K562 (cell line): ENCODE measurements around the gene TLN1. TPM values are rescaled to one million over a fixed set of nuclear protein-coding genes. Genes with fewer than 3 reads are reported as not detected.

Source experiments
- ATAC-seq: fragments of 200-7000 bp; cut with Tn5 transposase; 3 replicates; pipeline ENCODE4 v1.9.1; 2020; ENCODE audit warnings: moderate library complexity
- BruUV-seq: library from RNA; stranded (reverse); fragments of 400-500 nt; replicated peaks from 2 replicates; lab custom pipeline; 2021; lab: Mats Ljungman, UMichigan
- CTCF ChIA-PET: fragments of 300-600 bp; formaldehyde crosslinking; extraction: SDS; loops from one replicate; lab custom pipeline; 2021; ENCODE audit warnings: low intra/inter-chr PET ratio; lab: Yijun Ruan, JAX
- POLR2A ChIA-PET: fragments of 300-600, 350-650 bp; sonication (Branson Sonifier 250); formaldehyde crosslinking; extraction: SDS; loops from one replicate; lab custom pipeline; 2021; ENCODE audit warnings: antibody characterized with exemption, inconsistent platforms; lab: Yijun Ruan, JAX
- DNase-seq, 4 experiments: peaks; one replicate each; pipeline versions ENCODE4 v3.0.0 to v3.0.0-alpha.2; 2011 to 2018; ENCODE audit warnings: low spot score in 3 of 4, mixed read lengths in 3 of 4; ENCODE audit errors: extremely low read depth in 1 of 4
- FAIRE-seq: peaks from 2 replicates; lab custom pipeline; 2011; peaks lifted over from hg19 to GRCh38; lab: Jason Lieb, UNC
- H2AFZ ChIP-seq: 2 replicates; pipeline ENCODE4 v1.6.0; 2011; ENCODE audit warnings: low read depth, low read length, control low read depth, inconsistent platforms
- H3K27ac ChIP-seq: fragments of 200-600 bp; 3 replicates; pipeline ENCODE4 v1.8.0; 2011; ENCODE audit warnings: low read depth, mild to moderate bottlenecking, control low read depth, inconsistent platforms, low read length, moderate library complexity, mixed read lengths; ENCODE audit errors: extremely low read depth
- H3K27me3 ChIP-seq, 2 experiments: fragments of 300-600 bp in 1 of 2; 2 replicates in 1 of 2; 3 replicates in 1 of 2; pipeline versions ENCODE4 v1.6.0 to v1.8.0; 2011; ENCODE audit warnings: inconsistent platforms in 2 of 2, low read length in 2 of 2, mild to moderate bottlenecking in 1 of 2, mixed read lengths in 1 of 2, moderate library complexity in 1 of 2; ENCODE audit not compliant: control insufficient read depth in 2 of 2, insufficient read depth in 2 of 2
- H3K36me3 ChIP-seq: fragments of 300-600 bp; 3 replicates; pipeline ENCODE4 v1.8.0; 2011; ENCODE audit warnings: mild to moderate bottlenecking, low read length, inconsistent platforms; ENCODE audit not compliant: control insufficient read depth, insufficient read depth
- H3K4me1 ChIP-seq, 2 experiments: fragments of 200-600 bp in 1 of 2; replicated peaks in 1 of 2; 2 replicates in 1 of 2; 3 replicates in 1 of 2; pipeline versions ENCODE4 v1.5.1 to v1.8.0; 2011; ENCODE audit warnings: inconsistent platforms in 2 of 2, low read length in 2 of 2, mild to moderate bottlenecking in 1 of 2, mixed read lengths in 1 of 2, moderate library complexity in 1 of 2; ENCODE audit not compliant: control insufficient read depth in 2 of 2, insufficient read depth in 2 of 2
- H3K4me2 ChIP-seq: 2 replicates; pipeline ENCODE4 v1.6.1; 2011; ENCODE audit warnings: low read length, control low read depth, inconsistent platforms, mixed read lengths; ENCODE audit not compliant: insufficient read depth
- H3K4me3 ChIP-seq: fragments of 200-600 bp; sonication (generic), shearing (Covaris generic); 2 replicates; pipeline ENCODE4 v1.5.1; 2016; ENCODE audit warnings: control low read depth, inconsistent platforms
- H3K79me2 ChIP-seq: fragments of 200-600 bp; 3 replicates; pipeline ENCODE4 v1.8.0; 2011; ENCODE audit warnings: low read length, inconsistent platforms; ENCODE audit not compliant: control insufficient read depth, insufficient read depth
- H3K9ac ChIP-seq, 2 experiments: 2 replicates each; pipeline versions ENCODE4 v1.6.0 to v1.6.1; 2011; ENCODE audit warnings: low read depth in 2 of 2, low read length in 2 of 2, control low read depth in 1 of 2, inconsistent platforms in 1 of 2, mild to moderate bottlenecking in 1 of 2, mixed read lengths in 1 of 2; ENCODE audit not compliant: insufficient read depth in 1 of 2
- H3K9me1 ChIP-seq: one replicate; pipeline ENCODE4 v1.6.0; 2011; ENCODE audit warnings: inconsistent platforms, mild to moderate bottlenecking, low read length, moderate library complexity; ENCODE audit not compliant: control insufficient read depth, insufficient read depth
- H3K9me3 ChIP-seq: replicated peaks from 2 replicates; pipeline ENCODE4 v1.5.1; 2011; ENCODE audit warnings: low read depth, low read length, inconsistent platforms; ENCODE audit not compliant: control insufficient read depth, insufficient read depth
- H4K20me1 ChIP-seq: replicated peaks from 2 replicates; pipeline ENCODE4 v1.6.1; 2011; ENCODE audit warnings: low read length, inconsistent platforms, mixed read lengths; ENCODE audit not compliant: control insufficient read depth, insufficient read depth
- FOXA3 ChIP-seq, 2 experiments: fragments of 450-650 bp in 1 of 2; sonication (generic) in 1 of 2; formaldehyde crosslinking; IDR thresholded peaks in 1 of 2; conservative IDR thresholded peaks in 1 of 2; 2 replicates each; pipeline versions ENCODE4 v1.4.0 to v1.8.0; 2020 to 2022; ENCODE audit warnings: mild to moderate bottlenecking in 2 of 2, missing genetic modification reagents in 1 of 2
- FOXJ2 ChIP-seq: fragments of 200-800 bp; sonication (Bioruptor generic); IDR thresholded peaks from 2 replicates; pipeline ENCODE4 v1.6.1; 2016; ENCODE audit warnings: missing genetic modification characterization, missing compliant biosample characterization
- FOXM1 ChIP-seq, 2 experiments: fragments of 450-650 bp in 1 of 2; sonication (generic) in 1 of 2; formaldehyde crosslinking in 1 of 2; IDR thresholded peaks; 2 replicates each; pipeline versions ENCODE4 v1.6.1 to v1.9.0; 2017 to 2022; ENCODE audit warnings: low read depth in 2 of 2, mild to moderate bottlenecking in 2 of 2, missing genetic modification reagents in 1 of 2, moderate library complexity in 1 of 2
- GABPB1 ChIP-seq: sonication (generic); formaldehyde crosslinking; IDR thresholded peaks from 2 replicates; pipeline ENCODE4 v1.8.0; 2022; ENCODE audit warnings: mild to moderate bottlenecking, missing genetic modification reagents
- GATAD2B ChIP-seq: fragments of 450-650 bp; IDR thresholded peaks from 2 replicates; pipeline ENCODE4 v1.6.1; 2017; ENCODE audit warnings: mild to moderate bottlenecking, borderline replicate concordance
- HDAC1 ChIP-seq, 2 experiments: fragments of 450-650 bp; IDR thresholded peaks; 2 replicates each; pipeline ENCODE4 v1.6.1; 2016 to 2017; ENCODE audit warnings: inconsistent platforms in 1 of 2, mild to moderate bottlenecking in 1 of 2, moderate library complexity in 1 of 2
- HDAC2 ChIP-seq: fragments of 450-650 bp; IDR thresholded peaks from 2 replicates; pipeline ENCODE4 v1.6.1; 2016; ENCODE audit warnings: mild to moderate bottlenecking
- L3MBTL2 ChIP-seq: fragments of 450-650 bp; IDR thresholded peaks from 2 replicates; pipeline ENCODE4 v1.6.1; 2016; ENCODE audit warnings: mild to moderate bottlenecking, moderate library complexity
- MXI1 ChIP-seq: IDR thresholded peaks from 2 replicates; pipeline ENCODE4 v1.6.1; 2011; ENCODE audit warnings: low read depth, mild to moderate bottlenecking, improper control_type of control experiment, low read length
- NBN ChIP-seq: fragments of 450-650 bp; IDR thresholded peaks from 2 replicates; pipeline ENCODE4 v1.6.1; 2016; ENCODE audit warnings: low read depth, mild to moderate bottlenecking
- RFX7 ChIP-seq: fragments of 250-450 bp; sonication (Bioruptor Pico); IDR thresholded peaks from 2 replicates; pipeline ENCODE4 v1.5.1; 2021; ENCODE audit warnings: mild to moderate bottlenecking
- RNF2 ChIP-seq: sonication (generic); IDR thresholded peaks from 2 replicates; pipeline ENCODE4 v1.6.1; 2016
- SMARCE1 ChIP-seq: fragments of 450-650 bp; IDR thresholded peaks from 2 replicates; pipeline ENCODE4 v1.7.1; 2016; ENCODE audit warnings: mild to moderate bottlenecking
- SPI1 ChIP-seq: IDR thresholded peaks from 2 replicates; pipeline ENCODE4 v1.6.1; 2011; ENCODE audit warnings: low read depth, low read length, control low read depth, borderline replicate concordance
- TARDBP ChIP-seq: fragments of 450-650 bp; IDR thresholded peaks from 2 replicates; pipeline ENCODE4 v1.6.1; 2016
- TOE1 ChIP-seq, 2 experiments: fragments of 450-650 bp in 1 of 2; sonication (generic) in 1 of 2; formaldehyde crosslinking in 1 of 2; IDR thresholded peaks; 2 replicates each; pipeline versions ENCODE4 v1.7.1 to v1.8.0; 2016 to 2022; ENCODE audit warnings: borderline replicate concordance in 2 of 2, mild to moderate bottlenecking in 2 of 2, antibody characterized with exemption in 1 of 2, inconsistent platforms in 1 of 2, low read depth in 1 of 2, missing genetic modification reagents in 1 of 2, moderate library complexity in 1 of 2
- TRIM28 ChIP-seq: fragments of 450-650 bp; IDR thresholded peaks from 2 replicates; pipeline ENCODE4 v1.6.1; 2017
- XRCC4 ChIP-seq: IDR thresholded peaks from one replicate; pipeline ENCODE4 v1.6.1; 2011; ENCODE audit not compliant: insufficient read depth, insufficient read length; ENCODE audit errors: extremely low read depth
- YY1 ChIP-seq, 3 experiments: IDR thresholded peaks; 2 replicates each; pipeline ENCODE4 v1.6.1; 2011; ENCODE audit warnings: low read length in 2 of 3, mild to moderate bottlenecking in 2 of 3, moderate library complexity in 2 of 3, borderline replicate concordance in 1 of 3, control low read depth in 1 of 3, low read depth in 1 of 3; ENCODE audit not compliant: insufficient read depth in 3 of 3, insufficient replicate concordance in 2 of 3, control insufficient read depth in 1 of 3, insufficient read length in 1 of 3; ENCODE audit errors: extremely low read depth in 1 of 3
- ZNF507 ChIP-seq: conservative IDR thresholded peaks from 2 replicates; pipeline ENCODE4 v1.6.1; 2017; ENCODE audit warnings: missing genetic modification characterization, missing compliant biosample characterization
- WGBS: fragments of 100-300 bp; shearing (Covaris generic); methylation state at CpG from one replicate; pipeline ENCODE4 v1.1.6; 2016; ENCODE audit warnings: low coverage, mixed read lengths; ENCODE audit not compliant: insufficient coverage; ENCODE audit errors: missing lambda C conversion rate; 5-methylcytosine and 5-hydroxymethylcytosine counted together
- in situ Hi-C: fragments of 300-500 bp; cut with MboI; formaldehyde crosslinking; loops from 4 replicates; pipeline ENCODE4 v1.15.0; 2018; ENCODE audit warnings: inconsistent platforms, mixed read lengths
- intact Hi-C: fragments of 100-400 bp; cut with micrococcal nuclease; formaldehyde crosslinking; loops from 2 replicates; pipeline ENCODE4 v1.14.2; 2022
- polyA plus RNA-seq, 8 experiments: library from polyadenylated mRNA; depleted of rRNA in 4 of 8; stranded (reverse) in 5 of 8; unstranded in 3 of 8; fragments of >200 nt; fragmentation: Nextera tagmentation in 2 of 8; fragmentation: Illumina TruSeq in 1 of 8; extraction: Ambion mirVana in 2 of 8; extraction: Trizol in 1 of 8; gene quantifications; 2 replicates each; pipeline versions ENCODE4 v1.2.1 to v1.2.3, GENCODE V29; 2011 to 2014; ENCODE audit warnings: inconsistent platforms in 1 of 8, missing spikeins in 1 of 8
- total RNA-seq, 7 experiments: library from RNA; depleted of rRNA in 6 of 7; stranded (reverse); fragments of >200 nt in 6 of 7; fragmentation: Illumina TruSeq in 2 of 7; extraction: Trizol in 2 of 7; gene quantifications; 2 replicates each; pipeline versions ENCODE4 v1.2.1 to v1.2.3, GENCODE V29; 2011 to 2021; ENCODE audit warnings: low replicate concordance in 1 of 7
- TF ChIP-seq, protein P1 (sequence below): sonication (generic); formaldehyde crosslinking; IDR thresholded peaks from 2 replicates; pipeline ENCODE4 v1.9.0; 2022; ENCODE audit warnings: mild to moderate bottlenecking, missing genetic modification reagents

The TLN1 gene
- total and polyA plus RNA-seq, 9 of the 15 experiments (the other 6 are each of a cell fraction or from before 2014, with no cell fraction given): 3.6 to 240 (median 54.8) TPM

DNA sequence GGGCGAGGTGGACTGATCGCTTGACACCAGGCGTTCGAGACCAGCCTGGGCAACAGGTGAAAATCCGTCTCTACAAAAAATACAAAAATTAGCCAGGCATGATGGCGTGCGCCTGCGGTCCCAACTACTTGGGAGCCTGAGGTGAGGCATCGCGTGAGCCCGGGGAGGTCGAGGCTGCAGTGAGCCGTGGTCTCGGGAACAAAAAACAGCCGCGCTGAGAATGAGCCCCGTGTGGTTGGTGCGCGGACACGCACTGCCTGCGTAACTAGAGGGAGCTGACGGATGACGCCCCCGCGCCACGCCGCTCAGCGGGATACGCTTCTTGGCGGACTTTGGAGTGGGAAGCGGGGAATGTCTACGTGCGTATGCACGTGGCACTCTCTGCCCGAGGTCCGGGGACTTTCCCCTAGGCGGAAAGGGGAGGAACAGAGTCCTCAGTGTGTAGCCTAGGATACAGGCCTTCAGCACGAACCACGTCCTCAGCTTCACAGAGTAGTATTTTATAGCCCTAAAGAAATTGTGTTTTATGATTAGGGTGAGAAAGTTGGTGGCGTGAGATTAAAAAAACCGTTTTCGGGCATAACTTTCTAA lies 74.4 kb downstream of the TLN1 start, which contains the start of gene RMRP:
RMRP (minus strand) TSS at position 474 of the 591 bp plus-strand sequence.
- Histone ChIP-seq H3K4me2 (peak within 1 kb of the TSS; percentile 96), H2AFZ (peak within 1 kb of the TSS; percentile 99), H3K4me3 (peak within 1 kb of the TSS; percentile 89), H3K9ac (peak within 1 kb of the TSS; percentile 86 to 96), H3K4me1 (peaks cover 14 to 26% of the 10 kb centered on the region in 2 experiments; a peak in 4 of 5 replicates), H3K27me3 (no peaks in the 10 kb centered on the region), H3K79me2 (peaks cover 8% of the 10 kb centered on the region; the same call in 2 of the 3 replicates), H3K9me3 (no peaks in the 10 kb centered on the region), H4K20me1 (no peaks in the 10 kb centered on the region), H3K36me3 (peaks cover 27% of the 10 kb centered on the region; the same call in 2 of the 3 replicates), H3K9me1 (no peaks in the 10 kb centered on the region), H3K27ac (peak within 1 kb of the TSS; percentile 98)
- intact Hi-C loops (loop anchor here (2.0 to 5.0 kb wide), 3 partner anchors 40 to 75 kb away; partner anchors contain the start of genes CREB3, TESK1 and TLN1), in situ Hi-C loops (no loop called here)
- no TSS peak for BruUV-seq
- 0% methylated on average over 15 of the region's 42 CpGs for WGBS
- CTCF ChIA-PET: no interaction called here
- peak; percentile 95 for FAIRE-seq
- POLR2A ChIA-PET: interaction anchor here (0.6 to 2.6 kb wide), 16 partner anchors 9 to 326 kb away, joined by 3 to 14 read pairs (median 3); partner anchors contain the start of genes CREB3 and TLN1
- ATAC-seq: peak; percentile 96
- peak; percentile 80 to 98 (median 86) for DNase-seq
- TF ChIP-seq GATAD2B: peak; percentile 35
- TF ChIP-seq L3MBTL2: peak; percentile 99
- no peak for TF ChIP-seq RFX7
- TF ChIP-seq RNF2: peak; percentile 93
- TF ChIP-seq SMARCE1: 0 out of 2 replicates have a peak, but pooled peaks have one; percentile 55
- peak; percentile 48; the same call in 1 of the 2 replicates for TF ChIP-seq TRIM28
- TF ChIP-seq TOE1 (IDR thresholded peaks at IDR 0.05; ENCODE audit: borderline replicate concordance): peak; percentile 68; the same call in 1 of the 2 replicates
- 0 out of 2 replicates have a peak, but pooled peaks have one; percentile 71 for TF ChIP-seq TOE1 (CRISPR knock-in tag; IDR thresholded peaks at IDR 0.05; ENCODE audit: borderline replicate concordance, low read depth)
- TF ChIP-seq, protein P1, sequence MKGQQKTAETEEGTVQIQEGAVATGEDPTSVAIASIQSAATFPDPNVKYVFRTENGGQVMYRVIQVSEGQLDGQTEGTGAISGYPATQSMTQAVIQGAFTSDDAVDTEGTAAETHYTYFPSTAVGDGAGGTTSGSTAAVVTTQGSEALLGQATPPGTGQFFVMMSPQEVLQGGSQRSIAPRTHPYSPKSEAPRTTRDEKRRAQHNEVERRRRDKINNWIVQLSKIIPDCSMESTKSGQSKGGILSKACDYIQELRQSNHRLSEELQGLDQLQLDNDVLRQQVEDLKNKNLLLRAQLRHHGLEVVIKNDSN (CRISPR knock-in tag): peak; percentile 85
- TF ChIP-seq TARDBP: peak; percentile 20; the same call in 1 of the 2 replicates
- peak in 2 of 3 experiments; percentile 56 to 62 for TF ChIP-seq YY1 (IDR thresholded peaks at IDR 0.05; ENCODE audit: borderline replicate concordance in 1 of 3, control insufficient read depth in 1 of 3, extremely low read depth in 1 of 3, insufficient read depth in 3 of 3, insufficient read length in 1 of 3, insufficient replicate concordance in 2 of 3, low read depth in 1 of 3, low read length in 2 of 3)
- no peak for TF ChIP-seq XRCC4
- peak; percentile 55; the same call in 1 of the 2 replicates for TF ChIP-seq FOXJ2 (tag)
- peak in 1 of 2 experiments; percentile 89; a peak in 2 of 4 replicates for TF ChIP-seq HDAC1 (IDR thresholded peaks at IDR 0.05)
- no peak for TF ChIP-seq ZNF507 (tag)
- peak; percentile 84 for TF ChIP-seq HDAC2
- peak; percentile 75 for TF ChIP-seq GABPB1 (CRISPR knock-in tag)
- TF ChIP-seq FOXM1 (IDR thresholded peaks at IDR 0.05; ENCODE audit: low read depth): no peak; the same call in 1 of the 2 replicates
- TF ChIP-seq FOXM1 (CRISPR knock-in tag; IDR thresholded peaks at IDR 0.05; ENCODE audit: low read depth): no peak
- peak; percentile 94 for TF ChIP-seq MXI1
- peak in 1 of 2 experiments; percentile 63; a peak in 1 of 4 replicates for TF ChIP-seq FOXA3 (CRISPR knock-in tag; conservative IDR thresholded peaks at IDR 0.05 in 1 of 2, IDR thresholded peaks at IDR 0.05 in 1 of 2)
- TF ChIP-seq SPI1: peak; percentile 31; the same call in 1 of the 2 replicates
- peak; percentile 85; the same call in 1 of the 2 replicates for TF ChIP-seq NBN
